Stimulated activated CD8-positive, alpha-beta memory T cell treated with anti-CD3 and anti-CD28 coated beads, Interleukin-4, amount 100 ng/mL, for 48 hours (primary cell): ENCODE data around the gene HSD3B2.
A peak's percentile ranks its signal among the peaks of the same experiment; 100 is the strongest.

Experiments
- DNase-seq: peaks from one replicate; pipeline ENCODE4 v3.0.0-alpha.2; 2020

The HSD3B2 gene

GRCh38 chr1:119404736-119405135 is 10.2 kb upstream of the HSD3B2 start:
- DNase-seq: no peak

GRCh38 chr1:119409731-119410130 is 5.2 kb upstream of the HSD3B2 start:
- no peak for DNase-seq

GRCh38 chr1:119410961-119411360 is 4.0 kb upstream of the HSD3B2 start:
- DNase-seq: no peak

GRCh38 chr1:119416006-119416640 is 1.2 kb downstream of the HSD3B2 start:
- no peak for DNase-seq

- no peak for DNase-seq
Observed at GRCh38 chr1:119419109-119419508, 4.2 kb downstream of the HSD3B2 start.

- no peak for DNase-seq
Observed at GRCh38 chr1:119420638-119421037, 5.7 kb downstream of the HSD3B2 start.

GRCh38 chr1:119422631-119423030 is 7.7 kb downstream of the HSD3B2 start:
- DNase-seq: no peak

GRCh38 chr1:119428991-119429390 is 14.0 kb downstream of the HSD3B2 start:
- DNase-seq: no peak

- DNase-seq: no peak
Observed at GRCh38 chr1:119429687-119430086, 14.7 kb downstream of the HSD3B2 start.

GRCh38 chr1:119430486-119430885 is 15.5 kb downstream of the HSD3B2 start:
- DNase-seq: no peak

- no peak for DNase-seq
Observed at GRCh38 chr1:119431836-119432235, 16.9 kb downstream of the HSD3B2 start.

GRCh38 chr1:119435052-119435451 is 20.1 kb downstream of the HSD3B2 start:
- DNase-seq: no peak

GRCh38 chr1:119438761-119439160 is 23.8 kb downstream of the HSD3B2 start:
- DNase-seq: no peak

GRCh38 chr1:119440721-119441307 is 25.9 kb downstream of the HSD3B2 start:
- no peak for DNase-seq

- DNase-seq: no peak
Observed at GRCh38 chr1:119442756-119443155, 27.8 kb downstream of the HSD3B2 start.

GRCh38 chr1:119446321-119446720 is 31.4 kb downstream of the HSD3B2 start:
- DNase-seq: no peak

- DNase-seq: no peak
Observed at GRCh38 chr1:119447344-119448126, 32.6 kb downstream of the HSD3B2 start.

GRCh38 chr1:119448127-119448511 is 33.2 kb downstream of the HSD3B2 start:
- DNase-seq: peak; percentile 25

- DNase-seq: no peak
Observed at GRCh38 chr1:119449971-119450370, 35.0 kb downstream of the HSD3B2 start.

- no peak for DNase-seq
Observed at GRCh38 chr1:119451158-119451557, 36.2 kb downstream of the HSD3B2 start.

- no peak for DNase-seq
Observed at GRCh38 chr1:119452091-119452490, 37.1 kb downstream of the HSD3B2 start.

- DNase-seq: peak; percentile 29
Observed at GRCh38 chr1:119453021-119453420, 38.1 kb downstream of the HSD3B2 start.

- DNase-seq: no peak
Observed at GRCh38 chr1:119462964-119463363, 48.0 kb downstream of the HSD3B2 start.

- DNase-seq: no peak
Observed at GRCh38 chr1:119463569-119463968, 48.6 kb downstream of the HSD3B2 start.
